HepG2 (cell line): ENCODE data around the gene TBCD. TPM values are rescaled to one million over a fixed set of nuclear protein-coding genes. Genes with fewer than 3 reads are reported as not detected.

Experiments
- ATAC-seq: fragments of 200-7000 bp; cut with Tn5 transposase; 3 replicates; pipeline ENCODE4 v1.9.1; 2020; ENCODE audit warnings: mild to moderate bottlenecking, moderate library complexity
- BruUV-seq: library from RNA; stranded (reverse); fragments of 400-500 nt; replicated peaks from 2 replicates; lab custom pipeline; 2021; lab: Mats Ljungman, UMichigan
- CTCF ChIA-PET: fragments of 300-600 bp; formaldehyde crosslinking; extraction: SDS; loops from one replicate; lab custom pipeline; 2021; ENCODE audit warnings: low total read pairs, inconsistent platforms, low intra/inter-chr PET ratio; lab: Yijun Ruan, JAX
- POLR2A ChIA-PET: fragments of 350-600 bp; sonication (Branson Sonifier 250); formaldehyde crosslinking; loops from one replicate; lab custom pipeline; 2020; ENCODE audit warnings: antibody characterized with exemption, inconsistent platforms; lab: Yijun Ruan, JAX
- DNase-seq: peaks from one replicate; pipeline ENCODE4 v3.0.0-alpha.2; 2015; ENCODE audit warnings: low spot score
- FAIRE-seq: peaks from 3 replicates; lab custom pipeline; 2011; peaks lifted over from hg19 to GRCh38; lab: Jason Lieb, UNC
- H2AFZ ChIP-seq: one replicate; pipeline ENCODE4 v1.6.1; 2011; ENCODE audit warnings: low read length, inconsistent platforms
- H3K27ac ChIP-seq: fragments of 300-600 bp; 3 replicates; pipeline ENCODE4 v1.8.0; 2011; ENCODE audit warnings: mixed run types, mild to moderate bottlenecking, mixed read lengths, low read length, inconsistent platforms; ENCODE audit not compliant: insufficient read depth; ENCODE audit errors: extremely low read length
- H3K27me3 ChIP-seq, 2 experiments: fragments of 200-600 bp in 1 of 2; 2 replicates in 1 of 2; 3 replicates in 1 of 2; pipeline versions ENCODE4 v1.6.0 to v1.8.0; 2011; ENCODE audit warnings: low read length in 2 of 2, mild to moderate bottlenecking in 2 of 2, moderate library complexity in 2 of 2, inconsistent platforms in 1 of 2; ENCODE audit not compliant: insufficient read depth in 2 of 2, control insufficient read depth in 1 of 2
- H3K36me3 ChIP-seq, 2 experiments: fragments of 200-600 bp in 1 of 2; replicated peaks in 1 of 2; 2 replicates in 1 of 2; 3 replicates in 1 of 2; pipeline versions ENCODE4 v1.5.1 to v1.8.0; 2011; ENCODE audit warnings: low read length in 2 of 2, inconsistent platforms in 1 of 2; ENCODE audit not compliant: insufficient read depth in 2 of 2, control insufficient read depth in 1 of 2
- H3K4me1 ChIP-seq: 2 replicates; pipeline ENCODE4 v1.5.1; 2012; ENCODE audit warnings: low read length, inconsistent platforms; ENCODE audit not compliant: insufficient read depth
- H3K4me2 ChIP-seq: 2 replicates; pipeline ENCODE4 v1.6.0; 2011; ENCODE audit warnings: low read depth, low read length, inconsistent platforms
- H3K4me3 ChIP-seq, 3 experiments: fragments of 200-600 bp in 1 of 3; sonication (generic), shearing (Covaris generic) in 1 of 3; replicated peaks in 1 of 3; 2 replicates each; pipeline ENCODE4 v1.5.1; 2011 to 2016; ENCODE audit warnings: low read length in 3 of 3, inconsistent platforms in 2 of 3, low read depth in 2 of 3, mild to moderate bottlenecking in 2 of 3, control low read depth in 1 of 3, mixed read lengths in 1 of 3; ENCODE audit not compliant: insufficient read depth in 1 of 3
- H3K79me2 ChIP-seq: one replicate; pipeline ENCODE4 v1.6.1; 2011; ENCODE audit warnings: low read length, inconsistent platforms; ENCODE audit not compliant: insufficient read depth
- H3K9ac ChIP-seq: 2 replicates; pipeline ENCODE4 v1.6.0; 2011; ENCODE audit warnings: mild to moderate bottlenecking, low read depth, low read length, inconsistent platforms; ENCODE audit not compliant: insufficient read depth
- H3K9me3 ChIP-seq: 2 replicates; pipeline ENCODE4 v1.5.1; 2012; ENCODE audit warnings: mild to moderate bottlenecking, low read length
- H4K20me1 ChIP-seq: 2 replicates; pipeline ENCODE4 v1.6.0; 2011; ENCODE audit warnings: inconsistent platforms, mild to moderate bottlenecking, low read length, moderate library complexity; ENCODE audit not compliant: insufficient read depth
- CBX2 ChIP-seq, 2 experiments: fragments of 200-600 bp in 1 of 2; sonication (generic); formaldehyde crosslinking in 1 of 2; IDR thresholded peaks; 2 replicates each; pipeline versions ENCODE4 v1.7.0 to v1.8.1; 2018 to 2022; ENCODE audit warnings: low read depth in 2 of 2, low read length in 1 of 2, mild to moderate bottlenecking in 1 of 2, missing genetic modification reagents in 1 of 2
- SKIL ChIP-seq: sonication (generic); formaldehyde crosslinking; IDR thresholded peaks from 2 replicates; pipeline ENCODE4 v1.8.0; 2022; ENCODE audit warnings: missing genetic modification reagents, mild to moderate bottlenecking, moderate library complexity, borderline replicate concordance
- ZNF17 ChIP-seq: sonication (generic); formaldehyde crosslinking; IDR thresholded peaks from 2 replicates; pipeline ENCODE4 v1.5.0; 2020; ENCODE audit warnings: mild to moderate bottlenecking, missing genetic modification reagents
- ZNF251 ChIP-seq: sonication (generic); formaldehyde crosslinking; IDR thresholded peaks from 2 replicates; pipeline ENCODE4 v1.9.0; 2021; ENCODE audit warnings: mild to moderate bottlenecking, missing genetic modification reagents
- ZNF296 ChIP-seq: sonication (generic); formaldehyde crosslinking; conservative IDR thresholded peaks from 2 replicates; pipeline ENCODE4 v1.5.0; 2020; ENCODE audit warnings: mild to moderate bottlenecking, missing genetic modification reagents
- WGBS: methylation state at CpG from one replicate; pipeline ENCODE4 v1.1.6; 2017; ENCODE audit warnings: low lambda C conversion rate; 5-methylcytosine and 5-hydroxymethylcytosine counted together
- in situ Hi-C: cut with HindIII; loops from 2 replicates; pipeline ENCODE4 v1.10.0; 2017; ENCODE audit warnings: low pct_unique_long_range_greater_than_20kb; ENCODE audit not compliant: extremely low pct_ligation_motif_present
- intact Hi-C: fragments of 100-400 bp; cut with micrococcal nuclease; formaldehyde crosslinking; loops from one replicate; pipeline ENCODE4 v1.10.0; 2022; ENCODE audit not compliant: unreplicated experiment
- polyA plus RNA-seq, 8 experiments: library from polyadenylated mRNA; depleted of rRNA in 3 of 8; stranded (reverse) in 7 of 8; unstranded in 1 of 8; fragments of >200 nt; fragmentation: Illumina TruSeq in 4 of 8; extraction: Trizol in 4 of 8; gene quantifications; 2 replicates each; pipeline versions ENCODE4 v1.2.1 to v1.2.3, GENCODE V29; 2011 to 2016; ENCODE audit warnings: low read depth in 4 of 8, missing spikeins in 1 of 8, mixed read lengths in 1 of 8; ENCODE audit not compliant: insufficient read depth in 1 of 8
- total RNA-seq, 5 experiments: library from RNA; depleted of rRNA; stranded (reverse); fragments of >200 nt; fragmentation: Illumina TruSeq; extraction: Trizol; gene quantifications; 2 replicates each; pipeline ENCODE4 v1.2.3, GENCODE V29; 2016; ENCODE audit warnings: low read depth in 1 of 5
- TF ChIP-seq, protein P1 (sequence below): IDR thresholded peaks from 2 replicates; pipeline ENCODE4 v1.6.1; 2016; ENCODE audit warnings: mild to moderate bottlenecking
- TF ChIP-seq, protein P2 (sequence below): sonication (generic); formaldehyde crosslinking; IDR thresholded peaks from 2 replicates; pipeline ENCODE4 v1.5.1; 2020; ENCODE audit warnings: missing genetic modification reagents, mild to moderate bottlenecking, borderline replicate concordance

TBCD gene
- total and polyA plus RNA-seq, 2 of the 13 experiments (the other 11 are each of a cell fraction or from before 2014, with no cell fraction given): 33.9 to 54.8 TPM

DNA sequence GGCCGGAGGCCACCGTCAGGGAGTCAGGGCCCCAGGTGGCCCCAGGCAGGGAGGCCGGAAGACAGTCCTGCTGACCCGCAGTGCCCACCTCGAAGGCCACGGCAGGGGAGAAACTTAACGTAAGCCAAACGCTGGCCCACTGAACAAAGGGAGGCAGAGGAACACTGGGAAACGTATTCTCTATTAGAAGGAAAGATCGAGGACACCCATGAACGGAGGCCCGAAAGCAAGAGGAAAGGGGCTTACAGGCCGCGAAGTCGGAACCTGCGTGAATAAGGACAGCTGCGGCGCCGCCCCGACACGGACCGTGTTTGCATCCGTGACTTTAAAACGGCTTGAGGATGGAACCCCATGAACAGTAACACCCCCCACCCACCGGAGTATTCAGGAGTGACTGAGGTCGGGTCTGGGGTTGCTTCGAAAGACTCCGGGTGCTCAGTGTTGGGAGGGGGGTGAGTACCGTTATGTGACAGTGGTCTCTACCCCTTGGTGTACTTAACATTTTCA lies 225.2 kb downstream of the TBCD start:
- Histone ChIP-seq H3K27me3 (no peaks in the 10 kb centered on the region), H3K27ac (no peak overlapping the region), H3K9ac (no peak overlapping the region), H3K9me3 (no peaks in the 10 kb centered on the region), H3K36me3 (no peaks in the 10 kb centered on the region; a peak in 1 of 5 replicates), H3K4me1 (peaks cover 12% of the 10 kb centered on the region), H3K4me2 (no peak overlapping the region), H2AFZ (no peak overlapping the region), H4K20me1 (no peaks in the 10 kb centered on the region), H3K79me2 (no peaks in the 10 kb centered on the region), H3K4me3 (no peak overlapping the region)
- in situ Hi-C loops: no loop called here
- ChIA-PET CTCF (no interaction called here), POLR2A (no interaction called here)
- WGBS: 95% methylated on average over 29 of the region's 29 CpGs
- no TSS peak for BruUV-seq
- ATAC-seq (no peak), DNase-seq (no peak), FAIRE-seq (no peak)
- TF ChIP-seq, protein P1, sequence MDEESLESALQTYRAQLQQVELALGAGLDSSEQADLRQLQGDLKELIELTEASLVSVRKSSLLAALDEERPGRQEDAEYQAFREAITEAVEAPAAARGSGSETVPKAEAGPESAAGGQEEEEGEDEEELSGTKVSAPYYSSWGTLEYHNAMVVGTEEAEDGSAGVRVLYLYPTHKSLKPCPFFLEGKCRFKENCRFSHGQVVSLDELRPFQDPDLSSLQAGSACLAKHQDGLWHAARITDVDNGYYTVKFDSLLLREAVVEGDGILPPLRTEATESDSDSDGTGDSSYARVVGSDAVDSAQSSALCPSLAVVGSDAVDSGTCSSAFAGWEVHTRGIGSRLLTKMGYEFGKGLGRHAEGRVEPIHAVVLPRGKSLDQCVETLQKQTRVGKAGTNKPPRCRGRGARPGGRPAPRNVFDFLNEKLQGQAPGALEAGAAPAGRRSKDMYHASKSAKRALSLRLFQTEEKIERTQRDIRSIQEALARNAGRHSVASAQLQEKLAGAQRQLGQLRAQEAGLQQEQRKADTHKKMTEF (CRISPR knock-in tag): no peak
- TF ChIP-seq ZNF251 (CRISPR knock-in tag): no peak
- intact Hi-C loops: no loop called here

DNA sequence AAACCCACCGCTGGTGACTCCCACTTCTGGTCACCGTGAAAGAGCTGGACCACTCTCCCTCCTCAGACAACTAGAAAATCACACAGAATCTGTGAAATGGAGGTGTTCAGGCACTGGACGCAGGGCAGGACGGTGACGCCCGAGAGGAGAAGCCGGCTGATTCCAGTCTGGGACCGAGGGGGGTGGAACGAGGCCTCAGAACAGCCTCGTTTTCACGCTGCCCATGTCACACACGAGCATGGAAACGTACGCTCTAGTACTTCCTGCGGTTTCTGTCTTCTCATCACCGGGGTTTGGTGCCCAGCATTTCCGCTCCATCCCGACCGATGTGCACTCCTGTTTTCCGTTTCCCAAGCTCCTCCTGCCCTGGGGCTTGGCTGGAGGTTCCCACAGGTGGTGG lies 225.7 kb downstream of the TBCD start:
- H3K9me3 ChIP-seq: no peaks in the 10 kb centered on the region
- H3K36me3 ChIP-seq: no peaks in the 10 kb centered on the region; a peak in 2 of 5 replicates
- DNase-seq (no peak), ATAC-seq (no peak), FAIRE-seq (no peak)
- no peaks in the 10 kb centered on the region for H4K20me1 ChIP-seq
- H3K27me3 ChIP-seq: no peaks in the 10 kb centered on the region
- no peak overlapping the region for H2AFZ ChIP-seq
- H3K4me3 ChIP-seq: no peak overlapping the region
- H3K4me2 ChIP-seq: no peak overlapping the region
- BruUV-seq: no TSS peak
- CTCF ChIA-PET: no interaction called here
- in situ Hi-C loops (no loop called here), intact Hi-C loops (no loop called here)
- no peak overlapping the region for H3K9ac ChIP-seq
- H3K4me1 ChIP-seq: peaks cover 12% of the 10 kb centered on the region
- no peaks in the 10 kb centered on the region for H3K79me2 ChIP-seq
- POLR2A ChIA-PET: no interaction called here
- 95% methylated on average over 20 of the region's 20 CpGs for WGBS
- no peak overlapping the region for H3K27ac ChIP-seq
- TF ChIP-seq, protein P2, sequence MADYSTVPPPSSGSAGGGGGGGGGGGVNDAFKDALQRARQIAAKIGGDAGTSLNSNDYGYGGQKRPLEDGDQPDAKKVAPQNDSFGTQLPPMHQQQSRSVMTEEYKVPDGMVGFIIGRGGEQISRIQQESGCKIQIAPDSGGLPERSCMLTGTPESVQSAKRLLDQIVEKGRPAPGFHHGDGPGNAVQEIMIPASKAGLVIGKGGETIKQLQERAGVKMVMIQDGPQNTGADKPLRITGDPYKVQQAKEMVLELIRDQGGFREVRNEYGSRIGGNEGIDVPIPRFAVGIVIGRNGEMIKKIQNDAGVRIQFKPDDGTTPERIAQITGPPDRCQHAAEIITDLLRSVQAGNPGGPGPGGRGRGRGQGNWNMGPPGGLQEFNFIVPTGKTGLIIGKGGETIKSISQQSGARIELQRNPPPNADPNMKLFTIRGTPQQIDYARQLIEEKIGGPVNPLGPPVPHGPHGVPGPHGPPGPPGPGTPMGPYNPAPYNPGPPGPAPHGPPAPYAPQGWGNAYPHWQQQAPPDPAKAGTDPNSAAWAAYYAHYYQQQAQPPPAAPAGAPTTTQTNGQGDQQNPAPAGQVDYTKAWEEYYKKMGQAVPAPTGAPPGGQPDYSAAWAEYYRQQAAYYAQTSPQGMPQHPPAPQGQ (CRISPR knock-in tag): no peak
- TF ChIP-seq ZNF17 (CRISPR knock-in tag) (no peak), ZNF296 (CRISPR knock-in tag) (no peak), SKIL (no peak), CBX2 (IDR thresholded peaks at IDR 0.05; ENCODE audit: low read depth, low read length) (no peak), CBX2 (CRISPR knock-in tag; IDR thresholded peaks at IDR 0.05; ENCODE audit: low read depth) (no peak)
